Mesendoderm (in vitro differentiated cells): Measurements from ENCODE around the gene ALK.

Source experiments
- DNase-seq: peaks from one replicate; pipeline ENCODE4 v3.0.0; 2013
- H2AK5ac ChIP-seq: 2 replicates; pipeline ENCODE4 v1.6.1; 2013; ENCODE audit warnings: low read length, inconsistent platforms
- H2BK120ac ChIP-seq: 2 replicates; pipeline ENCODE4 v1.6.1; 2013; ENCODE audit warnings: low read depth, mild to moderate bottlenecking, low read length, moderate library complexity, mixed read lengths
- H2BK15ac ChIP-seq: replicated peaks from 2 replicates; pipeline ENCODE4 v1.6.1; 2013; ENCODE audit warnings: low read depth, mild to moderate bottlenecking, moderate library complexity
- H2BK5ac ChIP-seq: 2 replicates; pipeline ENCODE4 v1.6.1; 2013; ENCODE audit warnings: low read length, inconsistent platforms
- H3K18ac ChIP-seq: 2 replicates; pipeline ENCODE4 v1.6.1; 2013; ENCODE audit warnings: mild to moderate bottlenecking, low read length, mixed read lengths
- H3K23ac ChIP-seq: one replicate; pipeline ENCODE4 v1.6.1; 2013; ENCODE audit warnings: low read length
- H3K27ac ChIP-seq: 2 replicates; pipeline ENCODE4 v1.5.1; 2013; ENCODE audit warnings: low read depth, mild to moderate bottlenecking, inconsistent platforms, low read length, moderate library complexity
- H3K27me3 ChIP-seq: 2 replicates; pipeline ENCODE4 v1.6.1; 2013; ENCODE audit warnings: low read length, control low read depth, mild to moderate bottlenecking, inconsistent platforms; ENCODE audit not compliant: insufficient read depth, poor library complexity
- H3K36me3 ChIP-seq: 2 replicates; pipeline ENCODE4 v1.6.1; 2013; ENCODE audit warnings: low read length, inconsistent platforms; ENCODE audit not compliant: control insufficient read depth, insufficient read depth
- H3K4ac ChIP-seq: one replicate; pipeline ENCODE4 v1.6.1; 2013; ENCODE audit warnings: low read depth, mild to moderate bottlenecking, low read length, moderate library complexity
- H3K4me1 ChIP-seq: 2 replicates; pipeline ENCODE4 v1.6.1; 2013; ENCODE audit warnings: low read depth, low read length, inconsistent platforms; ENCODE audit not compliant: control insufficient read depth
- H3K4me2 ChIP-seq: 2 replicates; pipeline ENCODE4 v1.6.1; 2013; ENCODE audit warnings: low read length
- H3K4me3 ChIP-seq: 2 replicates; pipeline ENCODE4 v1.5.1; 2013; ENCODE audit warnings: mild to moderate bottlenecking, low read length
- H3K56ac ChIP-seq: one replicate; pipeline ENCODE4 v1.6.1; 2013; ENCODE audit warnings: low read length
- H3K79me1 ChIP-seq: 2 replicates; pipeline ENCODE4 v1.6.1; 2013; ENCODE audit warnings: low read length, inconsistent platforms
- H3K79me2 ChIP-seq: 2 replicates; pipeline ENCODE4 v1.6.1; 2013; ENCODE audit warnings: mild to moderate bottlenecking, low read length; ENCODE audit not compliant: control insufficient read depth, insufficient read depth
- H3K9ac ChIP-seq: 2 replicates; pipeline ENCODE4 v1.6.1; 2013; ENCODE audit warnings: low read length, inconsistent platforms
- H4K5ac ChIP-seq: one replicate; pipeline ENCODE4 v1.6.1; 2013; ENCODE audit warnings: low read length
- H4K8ac ChIP-seq: one replicate; pipeline ENCODE4 v1.6.1; 2013; ENCODE audit warnings: low read depth, mild to moderate bottlenecking, control low read depth, low read length, moderate library complexity
- WGBS: extraction: QIAGEN DNeasy Blood & Tissue Kit; methylation state at CpG from one replicate; pipeline ENCODE4 v1.1.7; 2013; ENCODE audit warnings: low lambda C conversion rate, missing lambda C conversion rate; ENCODE audit not compliant: insufficient coverage; ENCODE audit errors: extremely low coverage; 5-methylcytosine and 5-hydroxymethylcytosine counted together

ALK gene

DNA sequence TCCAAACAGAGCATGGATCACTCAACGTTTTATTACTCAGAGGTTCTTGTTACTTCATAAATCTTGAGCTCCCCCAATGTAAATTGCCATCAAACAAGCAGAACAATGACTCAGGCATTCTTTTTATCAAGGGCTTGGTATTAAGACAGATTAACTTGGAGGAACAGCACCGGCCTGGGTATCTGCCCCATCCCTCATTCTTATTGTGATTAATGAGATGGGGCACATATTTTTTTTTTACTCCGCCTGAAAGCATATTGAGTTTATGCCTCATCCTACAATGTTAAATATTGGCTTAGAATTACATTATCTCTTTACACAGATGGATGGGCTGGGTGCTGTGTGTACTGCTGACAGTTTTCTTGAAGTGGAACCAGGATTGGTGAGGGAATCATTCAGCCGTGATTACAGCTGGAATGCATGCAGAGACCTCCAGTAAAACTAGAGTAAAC is 418.9 kb downstream of the ALK start:
- H4K5ac ChIP-seq: no peak overlapping the region
- H3K9ac ChIP-seq: no peak overlapping the region
- no peak for DNase-seq
- no peak overlapping the region for H2BK5ac ChIP-seq
- H2AK5ac ChIP-seq: no peak overlapping the region
- no peaks in the 10 kb centered on the region for H3K79me2 ChIP-seq
- H4K8ac ChIP-seq: no peak overlapping the region
- no peak overlapping the region for H3K4ac ChIP-seq
- WGBS: no CpG with 5 or more reads among the region's 4 CpGs
- H3K27ac ChIP-seq: no peak overlapping the region
- no peaks in the 10 kb centered on the region for H3K79me1 ChIP-seq
- no peak overlapping the region for H3K56ac ChIP-seq
- H3K27me3 ChIP-seq: no peaks in the 10 kb centered on the region
- no peak overlapping the region for H3K4me3 ChIP-seq
- no peak overlapping the region for H2BK120ac ChIP-seq
- no peaks in the 10 kb centered on the region for H3K36me3 ChIP-seq
- no peak overlapping the region for H3K4me2 ChIP-seq
- no peak overlapping the region for H3K18ac ChIP-seq
- no peak overlapping the region for H2BK15ac ChIP-seq
- no peak overlapping the region for H3K23ac ChIP-seq
- no peaks in the 10 kb centered on the region for H3K4me1 ChIP-seq

DNA sequence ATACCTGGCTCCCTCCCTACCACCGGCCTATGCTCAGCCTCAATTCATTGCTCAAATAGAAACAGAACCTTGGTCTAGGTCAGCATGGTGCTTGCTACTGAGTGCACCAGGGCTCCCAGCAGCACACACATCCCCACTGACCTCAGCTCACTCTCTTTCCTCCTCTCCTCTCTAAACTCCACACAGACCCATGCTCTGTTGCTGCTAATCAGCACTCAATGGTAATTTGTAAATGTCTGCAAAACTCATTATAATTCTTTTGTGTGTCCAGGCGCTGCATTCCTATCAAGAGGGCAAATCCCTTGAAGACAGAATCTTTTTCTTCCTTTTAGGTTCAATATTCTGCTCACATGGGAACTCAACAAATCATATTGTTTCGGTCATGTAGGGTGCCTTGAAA is 424.0 kb downstream of the ALK start:
- no peaks in the 10 kb centered on the region for H3K79me2 ChIP-seq
- H4K8ac ChIP-seq: no peak overlapping the region
- H3K23ac ChIP-seq: no peak overlapping the region
- no peaks in the 10 kb centered on the region for H3K27me3 ChIP-seq
- H3K4ac ChIP-seq: no peak overlapping the region
- WGBS: no CpG with 5 or more reads among the region's 3 CpGs
- H2AK5ac ChIP-seq: no peak overlapping the region
- no peak overlapping the region for H3K56ac ChIP-seq
- H2BK15ac ChIP-seq: no peak overlapping the region
- no peak overlapping the region for H3K4me2 ChIP-seq
- no peak overlapping the region for H2BK5ac ChIP-seq
- H3K9ac ChIP-seq: no peak overlapping the region
- H3K4me1 ChIP-seq: no peaks in the 10 kb centered on the region
- DNase-seq: no peak
- no peak overlapping the region for H3K4me3 ChIP-seq
- H4K5ac ChIP-seq: no peak overlapping the region
- H2BK120ac ChIP-seq: no peak overlapping the region
- H3K36me3 ChIP-seq: no peaks in the 10 kb centered on the region
- no peak overlapping the region for H3K18ac ChIP-seq
- H3K79me1 ChIP-seq: no peaks in the 10 kb centered on the region
- H3K27ac ChIP-seq: no peak overlapping the region

DNA sequence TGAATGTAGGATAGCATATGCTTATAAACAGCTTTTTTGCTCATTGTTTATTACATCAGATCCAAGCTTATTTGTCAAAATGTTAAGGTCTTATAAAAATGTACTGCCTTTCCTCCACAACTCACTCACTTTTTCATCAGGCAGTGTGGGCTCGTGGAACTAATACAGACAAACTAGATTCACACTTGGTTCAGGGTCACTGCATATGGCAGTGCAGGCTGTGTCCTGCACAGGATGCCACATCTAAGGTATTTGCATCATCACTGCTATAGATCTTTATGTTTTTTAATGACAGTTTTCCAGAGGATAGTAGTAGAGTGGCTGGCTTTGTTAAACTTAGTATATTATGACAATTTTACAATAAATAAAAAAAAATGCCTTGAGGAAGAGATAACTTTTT is 425.2 kb downstream of the ALK start:
- DNase-seq: no peak
- no peak overlapping the region for H2AK5ac ChIP-seq
- H3K4me2 ChIP-seq: no peak overlapping the region
- H4K5ac ChIP-seq: no peak overlapping the region
- no peak overlapping the region for H3K27ac ChIP-seq
- no peaks in the 10 kb centered on the region for H3K79me2 ChIP-seq
- no peak overlapping the region for H2BK15ac ChIP-seq
- no peak overlapping the region for H2BK120ac ChIP-seq
- H3K4ac ChIP-seq: no peak overlapping the region
- no peaks in the 10 kb centered on the region for H3K36me3 ChIP-seq
- H3K23ac ChIP-seq: no peak overlapping the region
- H3K4me1 ChIP-seq: no peaks in the 10 kb centered on the region
- no peaks in the 10 kb centered on the region for H3K27me3 ChIP-seq
- no CpG with 5 or more reads among the region's 1 CpG for WGBS
- H3K18ac ChIP-seq: no peak overlapping the region
- H2BK5ac ChIP-seq: no peak overlapping the region
- H3K79me1 ChIP-seq: no peaks in the 10 kb centered on the region
- no peak overlapping the region for H3K4me3 ChIP-seq
- no peak overlapping the region for H3K56ac ChIP-seq
- H3K9ac ChIP-seq: no peak overlapping the region
- no peak overlapping the region for H4K8ac ChIP-seq

DNA sequence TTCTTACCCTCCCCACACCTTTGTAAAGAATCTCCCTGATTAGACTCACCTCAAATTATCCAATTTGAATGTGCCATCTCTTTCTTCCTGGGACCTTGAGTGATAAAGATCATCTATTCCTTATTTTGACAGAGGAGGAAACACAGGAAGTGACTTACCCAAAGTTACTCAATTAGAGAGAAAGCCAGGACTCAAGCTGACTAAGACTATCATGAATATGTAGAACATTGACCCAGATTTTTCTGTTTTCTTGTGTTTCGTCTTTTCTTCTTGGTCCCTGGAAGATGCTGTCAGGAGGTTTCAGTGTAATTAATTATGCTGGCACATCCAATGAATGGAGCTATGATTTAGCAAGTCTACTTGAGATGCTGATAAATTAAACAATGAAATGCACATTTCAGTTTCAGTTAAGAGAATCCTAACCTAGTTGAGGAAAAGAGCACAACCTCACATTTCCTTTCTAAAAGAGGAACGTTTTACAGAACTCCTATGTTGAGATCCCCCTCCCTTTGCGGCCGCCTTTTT is 425.8 kb downstream of the ALK start:
- Histone ChIP-seq H3K4me2 (no peak overlapping the region), H2BK120ac (no peak overlapping the region), H3K4me3 (no peak overlapping the region), H3K18ac (no peak overlapping the region), H4K5ac (no peak overlapping the region), H3K23ac (no peak overlapping the region), H2AK5ac (no peak overlapping the region), H4K8ac (no peak overlapping the region), H2BK15ac (no peak overlapping the region), H3K79me1 (no peaks in the 10 kb centered on the region), H3K4ac (no peak overlapping the region), H3K4me1 (no peaks in the 10 kb centered on the region), H2BK5ac (no peak overlapping the region), H3K27ac (no peak overlapping the region), H3K79me2 (no peaks in the 10 kb centered on the region), H3K56ac (no peak overlapping the region), H3K27me3 (no peaks in the 10 kb centered on the region), H3K36me3 (no peaks in the 10 kb centered on the region), H3K9ac (no peak overlapping the region)
- DNase-seq: no peak
- no CpG with 5 or more reads among the region's 4 CpGs for WGBS

DNA sequence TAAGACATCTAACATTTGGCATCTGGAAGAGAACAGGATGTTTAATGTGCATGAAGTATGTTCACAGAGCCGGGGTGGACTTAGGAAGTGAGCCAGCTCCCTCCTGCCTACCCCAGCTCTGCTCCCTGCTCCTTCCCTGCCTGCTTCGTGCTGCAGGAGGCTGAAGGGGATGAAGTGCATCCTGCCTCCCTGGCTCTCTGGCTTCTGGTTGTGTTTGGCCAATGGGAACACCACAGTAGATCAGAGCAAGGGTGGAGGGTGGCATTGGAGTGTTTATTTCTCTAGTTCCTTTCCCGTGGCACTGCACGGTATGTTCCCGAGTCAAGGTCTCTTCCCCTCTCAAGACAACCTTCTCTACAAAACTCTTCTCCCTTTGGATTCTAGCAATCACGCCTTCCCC is 426.3 kb downstream of the ALK start:
- Histone ChIP-seq H3K27me3 (no peaks in the 10 kb centered on the region), H3K36me3 (no peaks in the 10 kb centered on the region), H4K8ac (no peak overlapping the region), H3K56ac (no peak overlapping the region), H3K9ac (no peak overlapping the region), H2BK120ac (no peak overlapping the region), H3K23ac (no peak overlapping the region), H2AK5ac (no peak overlapping the region), H2BK15ac (no peak overlapping the region), H4K5ac (no peak overlapping the region), H3K4me1 (no peaks in the 10 kb centered on the region), H3K18ac (no peak overlapping the region), H3K4me3 (no peak overlapping the region), H3K4me2 (no peak overlapping the region), H2BK5ac (no peak overlapping the region), H3K27ac (no peak overlapping the region), H3K79me2 (no peaks in the 10 kb centered on the region), H3K79me1 (no peaks in the 10 kb centered on the region), H3K4ac (no peak overlapping the region)
- DNase-seq: no peak
- WGBS: no CpG with 5 or more reads among the region's 6 CpGs

DNA sequence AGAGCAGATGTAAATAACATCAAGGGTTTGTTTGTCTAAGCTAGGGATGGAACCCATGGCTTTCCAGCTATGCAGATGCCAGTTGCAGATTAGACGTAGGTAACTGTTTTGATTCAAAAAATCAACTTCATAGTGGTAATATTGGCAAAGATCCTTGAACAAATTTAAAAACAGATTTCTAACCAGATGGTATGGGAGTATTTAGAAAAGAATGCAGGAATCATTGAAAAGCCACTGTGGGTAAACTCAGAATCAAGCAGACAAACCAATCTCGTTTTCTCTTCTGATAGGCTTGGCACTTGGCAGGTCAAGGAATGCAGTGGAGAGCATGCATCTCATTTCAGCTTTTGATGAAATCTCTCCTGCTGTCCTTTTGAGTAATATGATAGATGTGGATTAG is 428.7 kb downstream of the ALK start:
- peak; percentile 21 for DNase-seq
- H3K79me1 ChIP-seq: no peaks in the 10 kb centered on the region
- H3K4me3 ChIP-seq: no peak overlapping the region
- H3K56ac ChIP-seq: no peak overlapping the region
- H3K18ac ChIP-seq: no peak overlapping the region
- H3K9ac ChIP-seq: no peak overlapping the region
- H2AK5ac ChIP-seq: no peak overlapping the region
- no peak overlapping the region for H2BK15ac ChIP-seq
- no peak overlapping the region for H2BK120ac ChIP-seq
- no peaks in the 10 kb centered on the region for H3K36me3 ChIP-seq
- no peak overlapping the region for H3K27ac ChIP-seq
- no peak overlapping the region for H3K4me2 ChIP-seq
- no peak overlapping the region for H3K4ac ChIP-seq
- H3K79me2 ChIP-seq: no peaks in the 10 kb centered on the region
- no peaks in the 10 kb centered on the region for H3K27me3 ChIP-seq
- no peak overlapping the region for H2BK5ac ChIP-seq
- H3K23ac ChIP-seq: no peak overlapping the region
- H4K5ac ChIP-seq: no peak overlapping the region
- H3K4me1 ChIP-seq: no peaks in the 10 kb centered on the region
- H4K8ac ChIP-seq: no peak overlapping the region
- WGBS: no CpG with 5 or more reads among the region's 2 CpGs
